Activated CD8-positive, alpha-beta memory T cell treated with anti-CD3 and anti-CD28 coated beads for 36 hours (primary cell): ENCODE results near the gene BEND7. TPM values are rescaled to one million over a fixed set of nuclear protein-coding genes. Genes with fewer than 3 reads are reported as not detected.

Experiments
- CTCF ChIA-PET: fragments of 350-600 bp; sonication (Branson Sonifier 250); formaldehyde crosslinking; loops from one replicate; lab custom pipeline; 2021; ENCODE audit warnings: antibody characterized with exemption; lab: Charles Lee
- POLR2A ChIA-PET: fragments of 350-600 bp; sonication (Branson Sonifier 250); formaldehyde crosslinking; loops from one replicate; lab custom pipeline; 2021; ENCODE audit warnings: antibody characterized with exemption; lab: Charles Lee
- total RNA-seq, 2 experiments: library from RNA; stranded (reverse); gene quantifications; one replicate each; pipeline ENCODE4 v1.2.3, GENCODE V29; 2021

The BEND7 gene
- total RNA-seq, 2 experiments from 2014 or later: 0.19 TPM; not detected in 1

- POLR2A ChIA-PET: no interaction called here
- CTCF ChIA-PET: no interaction called here
Measured at GRCh38 chr10:13526948-13527863, 1.6 kb downstream of the BEND7 start.

- CTCF ChIA-PET: interaction anchor here (0.6 kb wide), 1 partner anchor 151 kb away, joined by 3 read pairs; no protein-coding TSS in a partner anchor
Measured at GRCh38 chr10:13525663-13526062, 3.2 kb downstream of the BEND7 start.

GRCh38 chr10:13521026-13521425, 7.8 kb downstream of the BEND7 start:
- ChIA-PET CTCF (interaction anchor here (0.7 kb wide), 1 partner anchor 121 kb away, joined by 4 read pairs; no protein-coding TSS in a partner anchor), POLR2A (no interaction called here)

More at GRCh38 chr10:13525663-13526062, 3.2 kb downstream of the BEND7 start:
- POLR2A ChIA-PET: no interaction called here

GRCh38 chr10:13520194-13520593, 8.6 kb downstream of the BEND7 start:
- ChIA-PET CTCF (interaction anchor here (0.7 kb wide), 1 partner anchor 122 kb away, joined by 4 read pairs; no protein-coding TSS in a partner anchor), POLR2A (no interaction called here)

- CTCF ChIA-PET: no interaction called here
- POLR2A ChIA-PET: no interaction called here
Measured at GRCh38 chr10:13518076-13518692, 10.6 kb downstream of the BEND7 start.

GRCh38 chr10:13517675-13518074, 11.1 kb downstream of the BEND7 start:
- ChIA-PET CTCF (no interaction called here), POLR2A (no interaction called here)

- CTCF ChIA-PET: no interaction called here
- POLR2A ChIA-PET: no interaction called here
Measured at GRCh38 chr10:13516176-13516575, 12.6 kb downstream of the BEND7 start.

GRCh38 chr10:13515467-13515866, 13.3 kb downstream of the BEND7 start:
- ChIA-PET CTCF (no interaction called here), POLR2A (no interaction called here)

GRCh38 chr10:13514296-13514695, 14.5 kb downstream of the BEND7 start:
- ChIA-PET CTCF (no interaction called here), POLR2A (no interaction called here)

GRCh38 chr10:13512564-13512963, 16.2 kb downstream of the BEND7 start:
- ChIA-PET CTCF (no interaction called here), POLR2A (no interaction called here)

GRCh38 chr10:13511409-13511808, 17.4 kb downstream of the BEND7 start:
- POLR2A ChIA-PET: no interaction called here

GRCh38 chr10:13505052-13505680, 23.6 kb downstream of the BEND7 start:
- ChIA-PET POLR2A (no interaction called here), CTCF (no interaction called here)

More at GRCh38 chr10:13511409-13511808, 17.4 kb downstream of the BEND7 start:
- CTCF ChIA-PET: no interaction called here

GRCh38 chr10:13503745-13504463, 24.9 kb downstream of the BEND7 start:
- ChIA-PET POLR2A (no interaction called here), CTCF (no interaction called here)

GRCh38 chr10:13502380-13502779, 26.4 kb downstream of the BEND7 start:
- POLR2A ChIA-PET: no interaction called here
- CTCF ChIA-PET: interaction anchor here (0.7 kb wide), 1 partner anchor 67 kb away, joined by 3 read pairs; no protein-coding TSS in a partner anchor

- ChIA-PET POLR2A (no interaction called here), CTCF (no interaction called here)
Measured at GRCh38 chr10:13500201-13500600, 28.6 kb downstream of the BEND7 start.

- ChIA-PET POLR2A (no interaction called here), CTCF (interaction anchor here (0.6 kb wide), 1 partner anchor 292 kb away, joined by 5 read pairs; no protein-coding TSS in a partner anchor)
Measured at GRCh38 chr10:13499150-13499549, 29.7 kb downstream of the BEND7 start.

GRCh38 chr10:13496931-13497330, 31.9 kb downstream of the BEND7 start:
- CTCF ChIA-PET: no interaction called here
- POLR2A ChIA-PET: no interaction called here

GRCh38 chr10:13496164-13496563, 32.6 kb downstream of the BEND7 start:
- ChIA-PET CTCF (no interaction called here), POLR2A (no interaction called here)

- POLR2A ChIA-PET: no interaction called here
- CTCF ChIA-PET: no interaction called here
Measured at GRCh38 chr10:13492493-13493180, 36.2 kb downstream of the BEND7 start.
